Stimulated activated memory B cell treated with anti-CD40 and anti-IgM and Interleukin-4, amounts not matched to agents 10 μg/mL and 1 μg/mL and 100 μg/mL, for 72 hours (primary cell): ENCODE measurements around the gene VDR.
"Not testable (repeated sequence)": the region's sequence is repeated elsewhere in the genome, so short reads cannot be mapped to it uniquely, and the experiment has no call there.

Experiments
- ATAC-seq: fragments of 150-1000 bp; cut with Tn5 transposase; 2 replicates; pipeline ENCODE4 v1.10.0; 2021
- H3K27ac Mint-ChIP-seq: one replicate; pipeline ENCODE4 v1.8.0; 2022; ENCODE audit warnings: mild to moderate bottlenecking, mixed read lengths
- H3K27me3 Mint-ChIP-seq: one replicate; pipeline ENCODE4 v1.8.0; 2022; ENCODE audit warnings: mixed read lengths
- H3K36me3 Mint-ChIP-seq: one replicate; pipeline ENCODE4 v1.8.0; 2022; ENCODE audit warnings: mixed read lengths
- H3K4me1 Mint-ChIP-seq: one replicate; pipeline ENCODE4 v1.8.0; 2022; ENCODE audit warnings: mixed read lengths
- H3K4me3 Mint-ChIP-seq: one replicate; pipeline ENCODE4 v1.8.0; 2022; ENCODE audit warnings: mild to moderate bottlenecking, moderate library complexity, mixed read lengths
- H3K9me3 Mint-ChIP-seq: one replicate; pipeline ENCODE4 v1.8.0; 2022; ENCODE audit warnings: mixed read lengths

VDR gene

DNA sequence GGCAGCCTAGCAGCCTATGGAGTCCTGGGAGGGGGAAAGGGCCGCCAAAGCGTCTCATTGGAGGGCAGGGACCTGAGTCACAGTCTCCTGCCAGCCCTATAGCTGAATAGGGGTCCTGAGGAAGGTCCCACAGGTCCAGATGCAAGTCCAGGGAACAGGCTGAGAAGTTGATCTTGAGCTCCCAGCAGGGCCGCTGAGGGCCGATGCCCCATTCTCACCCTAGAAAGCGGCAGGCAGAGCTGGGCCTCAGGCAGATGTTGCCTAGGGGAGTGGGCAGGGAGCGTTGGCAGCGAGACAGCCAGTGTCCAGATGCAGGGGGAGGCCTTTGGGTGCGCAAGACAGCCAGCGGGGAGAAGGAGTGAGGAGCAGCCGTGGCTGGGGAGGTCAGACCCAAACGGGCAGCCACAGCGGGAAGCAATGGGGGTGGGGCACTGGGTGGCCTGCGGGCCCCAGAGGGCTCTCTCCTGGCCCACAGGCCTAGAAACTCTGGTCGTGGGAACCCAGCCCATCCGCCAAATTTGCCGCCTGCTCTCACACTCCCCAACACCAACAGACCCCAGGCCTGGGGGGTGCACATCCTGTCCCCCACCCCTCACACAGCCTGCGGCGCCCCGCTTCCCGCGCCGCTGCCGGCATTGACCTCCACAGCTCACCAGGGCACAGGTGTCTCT lies 86.2 kb downstream of the VDR start:
- peak; percentile 21 for ATAC-seq
- no peaks in the 10 kb centered on the region for H3K27me3 Mint-ChIP-seq
- H3K4me3 Mint-ChIP-seq = peak overlapping the region; percentile 95
- H3K27ac Mint-ChIP-seq = peak overlapping the region; percentile 91
- peaks cover 76% of the 10 kb centered on the region for H3K4me1 Mint-ChIP-seq
- peaks cover 14% of the 10 kb centered on the region for H3K36me3 Mint-ChIP-seq
- H3K9me3 Mint-ChIP-seq = no peaks in the 10 kb centered on the region

DNA sequence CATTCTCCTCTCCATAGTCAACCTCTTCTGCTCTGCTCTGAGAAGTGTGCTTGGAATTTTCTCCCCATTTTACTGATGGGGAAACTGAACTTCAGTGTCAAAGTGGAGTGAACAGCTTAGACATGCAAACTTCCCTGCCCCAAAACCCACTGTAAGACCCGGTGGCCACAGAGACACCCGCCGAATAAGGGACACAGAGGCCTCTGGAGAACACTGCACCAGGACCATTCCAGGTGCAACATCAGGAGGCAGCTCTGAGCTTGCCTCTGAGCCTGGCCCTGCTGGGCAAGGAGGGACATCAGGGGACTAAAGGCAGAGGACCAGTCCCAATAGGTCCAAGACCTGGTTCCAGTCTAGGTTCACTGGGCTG lies 86.8 kb downstream of the VDR start:
- peak overlapping the region; percentile 91 for H3K27ac Mint-ChIP-seq
- no peak for ATAC-seq
- peak overlapping the region; percentile 95 for H3K4me3 Mint-ChIP-seq
- peaks cover 14% of the 10 kb centered on the region for H3K36me3 Mint-ChIP-seq
- no peaks in the 10 kb centered on the region for H3K9me3 Mint-ChIP-seq
- no peaks in the 10 kb centered on the region for H3K27me3 Mint-ChIP-seq
- H3K4me1 Mint-ChIP-seq = peaks cover 76% of the 10 kb centered on the region

GRCh38 chr12:47817272-47818006 lies 87.4 kb downstream of the VDR start:
- H3K9me3 Mint-ChIP-seq = no peaks in the 10 kb centered on the region
- peak overlapping the region; percentile 91 for H3K27ac Mint-ChIP-seq
- H3K4me3 Mint-ChIP-seq = peak overlapping the region; percentile 95
- H3K36me3 Mint-ChIP-seq = peaks cover 14% of the 10 kb centered on the region
- no peak for ATAC-seq
- H3K4me1 Mint-ChIP-seq = peaks cover 77% of the 10 kb centered on the region
- H3K27me3 Mint-ChIP-seq = no peaks in the 10 kb centered on the region

DNA sequence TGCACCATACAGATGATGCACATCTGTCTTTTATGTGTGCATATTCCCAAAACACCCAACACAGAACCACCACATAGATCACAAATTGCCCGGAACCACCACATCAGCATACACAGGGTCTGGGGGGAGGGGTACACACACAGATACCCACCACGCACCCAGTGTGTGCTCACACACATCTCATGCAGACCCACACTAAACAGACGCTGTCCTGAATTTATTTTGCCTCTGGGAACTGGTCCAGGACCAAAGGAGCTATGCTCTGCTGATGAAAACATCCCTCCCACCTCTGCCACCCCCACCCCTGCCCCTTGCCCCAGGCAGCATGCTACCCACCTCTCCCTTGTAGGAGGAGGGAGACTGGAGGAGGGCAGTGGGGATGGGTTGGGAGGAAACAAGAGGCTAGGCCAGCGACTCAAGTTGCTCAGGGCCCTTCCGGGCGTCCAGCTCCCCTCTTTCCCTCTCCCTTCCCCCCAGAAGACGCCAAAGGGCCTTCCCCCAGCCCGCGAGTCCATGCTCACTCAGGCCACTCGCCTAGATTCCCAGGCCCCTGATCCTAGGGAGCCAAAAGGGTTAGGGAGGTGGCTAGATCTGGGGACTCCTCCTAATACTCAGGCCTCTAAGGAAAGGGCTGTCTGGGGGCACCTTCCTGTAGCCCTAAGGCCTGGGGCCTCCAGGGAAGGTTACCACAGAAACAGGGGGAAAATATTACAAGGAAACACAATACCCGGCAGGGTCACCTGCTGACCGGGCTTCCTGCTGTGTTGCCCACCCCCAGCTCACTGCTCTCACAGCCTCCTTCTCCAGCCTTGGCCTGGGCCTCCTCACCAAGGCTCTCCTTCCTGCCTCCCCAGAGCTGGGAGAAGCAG lies 88.2 kb downstream of the VDR start:
- H3K4me3 Mint-ChIP-seq = peak overlapping the region; percentile 95
- ATAC-seq = no peak
- peaks cover 14% of the 10 kb centered on the region for H3K36me3 Mint-ChIP-seq
- no peaks in the 10 kb centered on the region for H3K9me3 Mint-ChIP-seq
- peaks cover 85% of the 10 kb centered on the region for H3K4me1 Mint-ChIP-seq
- no peaks in the 10 kb centered on the region for H3K27me3 Mint-ChIP-seq
- peak overlapping the region; percentile 91 for H3K27ac Mint-ChIP-seq

DNA sequence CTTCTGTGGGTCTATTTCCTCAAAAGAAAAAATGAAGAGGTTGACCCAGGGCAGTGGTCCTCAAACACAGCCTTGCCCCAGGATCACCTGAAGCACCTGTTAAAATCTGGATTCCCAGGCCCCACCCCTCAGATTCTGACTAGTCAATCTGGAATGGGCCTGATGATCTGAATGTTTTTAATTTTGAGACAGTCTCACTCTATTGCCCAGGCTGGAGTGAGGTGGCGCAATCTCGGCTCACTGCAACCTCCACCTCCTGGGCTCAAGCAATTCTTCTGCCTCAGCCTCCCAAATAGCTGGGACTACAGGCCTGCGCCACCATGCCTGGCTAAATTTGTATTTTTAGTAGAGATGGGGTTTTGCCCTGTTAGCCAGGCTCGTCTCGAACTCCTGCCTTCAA lies 89.3 kb downstream of the VDR start:
- not testable (repeated sequence) for H3K9me3 Mint-ChIP-seq, H3K4me3 Mint-ChIP-seq, H3K27me3 Mint-ChIP-seq, ATAC-seq
- Mint-ChIP-seq H3K27ac (peak overlapping the region; percentile 97), H3K4me1 (peaks cover 86% of the 10 kb centered on the region), H3K36me3 (peaks cover 14% of the 10 kb centered on the region)

DNA sequence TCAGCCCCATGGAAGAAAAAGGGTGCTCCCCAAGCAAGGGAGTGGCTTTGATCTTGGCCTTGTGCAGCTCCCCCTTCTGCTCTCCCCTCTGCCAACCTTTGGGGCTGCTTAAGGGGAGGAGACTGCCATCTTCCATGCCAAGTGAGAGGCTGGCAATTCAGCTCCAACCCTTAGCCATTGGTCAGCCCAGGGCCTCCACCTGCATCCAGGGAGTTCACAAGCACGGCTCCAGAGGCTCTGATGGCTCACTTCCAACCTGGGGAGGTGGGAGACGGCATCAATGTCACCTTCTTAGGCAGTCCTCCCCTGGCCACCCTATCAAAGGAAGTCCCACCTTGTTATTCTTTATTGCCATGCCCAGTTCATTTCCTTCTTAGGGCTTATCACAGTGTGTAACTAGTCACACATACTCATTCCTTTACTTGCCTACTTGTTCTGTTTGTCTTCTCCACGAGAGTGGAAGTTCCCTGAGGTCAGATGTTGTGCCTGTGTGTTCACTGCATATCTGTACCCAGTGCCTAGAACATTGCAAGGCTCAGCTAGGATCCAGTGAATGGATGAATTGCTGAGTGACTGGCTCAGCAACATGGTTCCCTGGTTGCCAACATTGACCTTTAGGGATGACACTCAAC lies 90.1 kb downstream of the VDR start:
- H3K9me3 Mint-ChIP-seq = no peaks in the 10 kb centered on the region
- H3K36me3 Mint-ChIP-seq = peaks cover 14% of the 10 kb centered on the region
- no peak for ATAC-seq
- H3K27ac Mint-ChIP-seq = peak overlapping the region; percentile 97
- no peaks in the 10 kb centered on the region for H3K27me3 Mint-ChIP-seq
- peak overlapping the region; percentile 80 for H3K4me3 Mint-ChIP-seq
- peaks cover 90% of the 10 kb centered on the region for H3K4me1 Mint-ChIP-seq

DNA sequence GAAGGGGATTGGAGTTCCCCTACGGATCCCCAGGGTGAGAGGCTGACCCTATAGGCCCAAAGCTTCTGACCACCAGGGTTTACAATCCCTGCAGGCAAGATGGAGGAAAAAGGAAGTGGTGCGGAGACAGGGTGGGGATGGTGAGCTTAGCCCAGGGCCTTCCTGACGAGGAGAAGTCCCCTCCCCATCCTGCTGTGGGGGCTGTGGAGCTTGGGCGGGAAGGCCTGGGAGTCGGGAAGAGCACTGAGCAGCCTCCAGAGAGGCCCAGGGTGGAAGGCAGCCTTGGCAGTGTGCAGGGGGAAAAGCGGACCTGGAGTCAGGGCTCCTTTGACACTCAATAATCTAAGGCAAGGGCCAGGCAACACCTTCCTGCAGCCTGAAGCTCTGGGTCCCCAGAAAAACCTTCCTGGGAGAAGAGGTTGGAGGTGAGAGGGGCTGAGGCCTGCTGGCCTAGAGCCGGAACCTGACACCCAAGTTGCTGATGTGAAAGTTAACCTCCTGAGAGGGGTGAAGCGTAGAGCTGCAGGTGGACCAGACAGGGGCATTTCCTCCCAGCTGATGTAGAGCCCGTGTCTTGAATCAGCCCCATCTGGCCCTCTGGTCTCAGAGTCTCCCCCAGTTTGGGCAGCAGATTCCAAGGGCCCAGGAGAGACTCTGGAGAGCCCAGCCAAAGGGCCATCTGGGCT lies 91.1 kb downstream of the VDR start:
- Mint-ChIP-seq H3K27me3 (no peaks in the 10 kb centered on the region), H3K4me1 (peaks cover 98% of the 10 kb centered on the region), H3K4me3 (peak overlapping the region; percentile 80), H3K27ac (peak overlapping the region; percentile 97), H3K9me3 (no peaks in the 10 kb centered on the region), H3K36me3 (peaks cover 14% of the 10 kb centered on the region)
- ATAC-seq = peak; percentile 62

- Mint-ChIP-seq H3K36me3 (peaks cover 14% of the 10 kb centered on the region), H3K4me3 (peak overlapping the region; percentile 80), H3K27ac (peak overlapping the region; percentile 97), H3K27me3 (no peaks in the 10 kb centered on the region), H3K9me3 (no peaks in the 10 kb centered on the region), H3K4me1 (peaks cover 98% of the 10 kb centered on the region)
- ATAC-seq = peak; percentile 89
Observed at GRCh38 chr12:47812797-47813510, 91.8 kb downstream of the VDR start.

DNA sequence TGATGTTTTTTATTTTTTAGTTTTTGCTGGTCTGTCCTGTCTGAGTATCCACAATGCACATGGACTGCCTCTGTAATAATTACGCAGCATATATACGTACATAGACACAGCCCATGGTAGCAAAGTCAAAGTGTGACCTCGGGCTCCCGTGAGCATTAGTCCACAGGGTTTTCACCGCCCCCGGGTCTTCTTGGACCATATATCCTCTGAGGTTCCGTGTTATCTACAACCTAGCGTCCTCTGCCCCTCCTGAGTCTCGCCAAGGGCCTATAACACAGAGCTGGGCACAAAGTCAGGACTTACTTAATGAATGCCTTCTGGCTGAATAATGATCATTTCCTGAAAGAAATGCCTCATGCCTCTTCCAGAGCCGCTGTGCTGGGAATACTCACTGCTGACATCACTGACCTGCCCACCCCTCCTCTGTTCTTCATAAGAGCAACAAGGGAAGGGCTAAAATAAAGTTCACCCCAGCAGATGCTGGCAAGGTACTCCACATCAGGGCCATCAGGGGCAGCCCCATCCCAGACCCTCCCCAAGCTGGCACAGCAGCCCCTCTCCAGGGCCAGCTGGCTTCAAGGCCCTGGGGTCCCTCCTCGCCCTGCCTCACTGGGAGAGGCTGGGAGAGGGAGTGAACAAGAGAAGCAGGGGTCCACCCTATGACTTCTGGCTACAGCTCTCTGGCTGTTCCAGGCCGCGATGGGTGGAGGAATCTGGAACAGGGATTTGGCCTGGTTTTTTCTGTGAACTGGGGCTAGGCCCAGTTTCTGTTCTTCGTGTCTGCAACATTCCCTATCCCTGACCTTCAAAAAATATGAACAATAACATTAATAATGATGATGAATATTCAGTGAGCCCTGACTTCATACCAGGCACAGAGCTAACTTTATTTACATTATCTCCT lies 93.0 kb downstream of the VDR start:
- no peaks in the 10 kb centered on the region for H3K9me3 Mint-ChIP-seq
- peaks cover 15% of the 10 kb centered on the region for H3K36me3 Mint-ChIP-seq
- H3K27ac Mint-ChIP-seq = peak overlapping the region; percentile 97
- no peaks in the 10 kb centered on the region for H3K27me3 Mint-ChIP-seq
- peak overlapping the region; percentile 80 for H3K4me3 Mint-ChIP-seq
- ATAC-seq = peak; percentile 14
- H3K4me1 Mint-ChIP-seq = peaks cover 98% of the 10 kb centered on the region

DNA sequence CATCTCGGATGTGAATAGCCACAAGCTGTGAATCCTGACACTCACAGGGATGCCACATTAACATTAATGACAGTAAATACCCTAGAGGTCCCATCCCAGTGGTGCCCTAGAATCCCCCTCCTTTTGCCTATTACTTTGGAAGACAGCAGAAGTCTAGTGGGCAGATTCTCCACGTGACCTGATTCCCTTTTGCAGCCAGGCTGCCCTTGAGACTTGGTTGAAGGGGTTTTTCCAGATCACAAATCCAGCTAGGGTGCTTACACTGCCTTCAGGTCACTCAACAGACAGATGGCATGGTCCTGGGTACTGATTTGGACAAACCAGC lies 93.8 kb downstream of the VDR start:
- H3K36me3 Mint-ChIP-seq = peaks cover 15% of the 10 kb centered on the region
- ATAC-seq = no peak
- H3K27me3 Mint-ChIP-seq = no peaks in the 10 kb centered on the region
- no peaks in the 10 kb centered on the region for H3K9me3 Mint-ChIP-seq
- peak overlapping the region; percentile 80 for H3K4me3 Mint-ChIP-seq
- H3K27ac Mint-ChIP-seq = peak overlapping the region; percentile 97
- H3K4me1 Mint-ChIP-seq = peaks cover 97% of the 10 kb centered on the region

GRCh38 chr12:47809518-47809917 lies 95.3 kb downstream of the VDR start:
- Mint-ChIP-seq H3K27ac (peak overlapping the region; percentile 97), H3K36me3 (peaks cover 18% of the 10 kb centered on the region), H3K4me1 (peaks cover 98% of the 10 kb centered on the region)
- H3K9me3 Mint-ChIP-seq, H3K27me3 Mint-ChIP-seq, ATAC-seq, H3K4me3 Mint-ChIP-seq: not testable (repeated sequence)

DNA sequence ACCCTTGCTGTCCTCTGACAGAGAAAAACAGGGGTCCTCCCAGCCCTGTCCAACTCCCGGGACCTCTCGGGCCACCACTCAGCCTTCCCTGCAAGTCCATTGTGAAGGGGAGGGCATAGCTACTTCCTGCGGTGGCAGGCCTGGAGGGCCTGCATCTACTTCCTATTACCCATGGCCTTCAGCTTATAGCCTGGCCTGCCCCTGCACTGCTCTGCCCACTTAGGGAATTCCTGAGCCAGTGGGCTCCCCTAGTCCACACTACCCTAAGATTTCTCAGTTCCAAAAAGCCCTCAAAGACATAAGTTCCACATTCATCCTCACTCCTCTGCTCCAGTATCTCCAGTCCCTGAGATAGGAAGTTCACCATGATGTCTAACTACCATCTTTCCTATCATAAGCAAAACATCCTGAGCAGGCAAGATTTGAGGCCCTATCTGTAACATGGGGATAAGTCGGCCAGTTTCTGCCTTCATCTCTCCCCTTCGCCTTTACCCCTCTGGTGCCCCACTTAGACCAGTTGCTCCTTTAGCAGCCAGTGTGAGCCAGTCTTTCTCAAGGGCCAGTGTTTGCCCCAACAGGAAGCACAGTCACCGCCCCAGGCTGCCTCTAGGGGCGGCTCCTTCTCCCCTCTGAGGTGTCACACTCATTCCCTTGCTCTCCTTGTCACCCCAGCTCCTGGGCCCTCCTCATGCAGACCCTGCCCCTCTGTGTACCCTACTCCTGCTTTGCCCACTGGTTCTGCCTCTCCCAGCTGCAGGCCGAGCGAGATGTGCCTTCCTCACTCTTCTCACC lies 96.0 kb downstream of the VDR start:
- Mint-ChIP-seq H3K4me1 (peaks cover 98% of the 10 kb centered on the region), H3K9me3 (no peaks in the 10 kb centered on the region), H3K4me3 (peak overlapping the region; percentile 64), H3K27ac (peak overlapping the region; percentile 97), H3K27me3 (no peaks in the 10 kb centered on the region), H3K36me3 (peaks cover 15% of the 10 kb centered on the region)
- ATAC-seq = no peak

DNA sequence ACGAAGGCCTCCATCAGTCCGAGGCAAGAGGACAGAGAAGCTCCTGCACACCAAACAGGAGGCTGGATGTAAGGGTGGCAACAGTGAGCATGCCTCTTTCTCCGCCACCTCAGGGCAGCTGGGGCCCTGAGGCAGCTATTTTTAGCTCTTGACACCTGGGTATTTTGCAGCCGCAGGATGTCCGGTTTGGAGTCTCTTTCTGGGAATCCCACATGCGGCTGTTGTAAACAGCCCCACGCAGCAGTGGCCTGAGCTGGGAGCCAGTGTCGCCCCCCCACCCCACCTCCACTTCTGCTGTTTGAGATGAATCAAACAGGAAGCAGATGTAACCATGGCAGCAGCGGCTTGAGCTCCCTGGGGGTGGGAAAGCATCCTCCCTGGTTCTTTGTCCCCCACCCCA lies 96.7 kb downstream of the VDR start:
- H3K4me3 Mint-ChIP-seq = peak overlapping the region; percentile 64
- peaks cover 98% of the 10 kb centered on the region for H3K4me1 Mint-ChIP-seq
- H3K27me3 Mint-ChIP-seq = no peaks in the 10 kb centered on the region
- peak overlapping the region; percentile 97 for H3K27ac Mint-ChIP-seq
- H3K36me3 Mint-ChIP-seq = peaks cover 15% of the 10 kb centered on the region
- H3K9me3 Mint-ChIP-seq = no peaks in the 10 kb centered on the region
- ATAC-seq = peak; percentile 66
